D341Med (cell line): ENCODE measurements around the gene PLXNA4.
A peak's percentile ranks its signal among the peaks of the same experiment; 100 is the strongest.

Experiments used
- DNase-seq: peaks from one replicate; pipeline ENCODE4 v3.0.0; 2012; ENCODE audit warnings: low spot score

The PLXNA4 gene

GRCh38 chr7:132261327-132262159, 314.7 kb downstream of the PLXNA4 start:
- no peak for DNase-seq

DNA sequence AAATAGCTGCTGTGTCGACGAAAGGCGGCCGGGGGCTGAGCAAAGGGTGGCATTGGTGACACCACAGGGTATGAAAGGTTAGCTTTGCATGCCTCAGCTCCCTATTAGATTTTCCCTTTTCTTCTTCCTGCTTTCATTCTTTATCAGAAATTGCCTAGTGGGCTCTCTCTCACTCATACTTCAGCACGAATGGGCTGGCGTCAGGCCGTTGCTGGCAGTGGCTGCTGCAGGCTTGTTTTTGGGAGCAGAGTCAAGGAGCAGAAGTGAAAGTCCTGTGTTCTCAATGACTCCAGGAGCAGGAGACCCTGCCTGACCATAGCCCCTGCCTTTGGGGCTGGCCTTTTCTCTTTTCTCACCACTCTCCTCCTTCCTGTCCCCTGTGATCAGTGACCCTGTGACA, 318.0 kb downstream of the PLXNA4 start:
- no peak for DNase-seq

DNA sequence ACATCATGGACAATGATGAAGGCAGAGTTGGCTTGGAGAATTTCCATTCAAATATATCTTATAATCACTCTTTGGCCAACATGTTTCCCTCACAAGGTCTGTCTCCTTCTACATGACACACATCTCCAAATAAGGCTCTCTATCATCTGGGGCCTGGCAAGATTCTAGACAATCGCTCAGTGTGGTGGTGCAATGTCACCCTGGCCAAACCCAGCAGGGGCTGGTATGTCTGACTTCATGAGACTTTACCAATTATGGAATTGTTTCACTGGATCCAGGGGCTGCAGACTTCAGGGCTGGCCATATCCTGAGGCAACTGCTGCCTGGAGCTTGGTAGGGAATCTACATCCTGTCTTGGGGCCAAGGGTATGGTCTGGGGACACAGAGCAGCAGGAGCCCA, 319.0 kb downstream of the PLXNA4 start:
- no peak for DNase-seq

GRCh38 chr7:132256721-132257212, 319.5 kb downstream of the PLXNA4 start:
- DNase-seq, result no peak

DNA sequence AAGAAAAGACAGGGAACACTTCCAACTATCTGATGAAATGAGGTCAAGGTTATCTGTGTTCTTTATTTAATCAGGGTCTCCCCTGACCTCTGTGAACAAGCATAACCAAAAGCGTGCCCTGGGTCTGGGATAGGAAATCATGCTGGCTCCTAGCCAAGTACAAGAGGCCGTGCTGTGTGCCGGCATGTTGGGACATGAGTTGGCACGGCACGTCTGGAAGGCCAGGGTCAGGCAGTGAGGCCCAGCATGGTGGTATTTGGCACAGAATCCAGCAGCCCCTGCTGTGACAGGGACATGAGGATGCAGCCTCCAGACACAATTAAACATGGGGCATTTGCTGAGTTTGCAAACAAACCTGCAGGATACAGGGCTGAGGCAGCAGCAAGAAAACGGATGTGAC, 320.4 kb downstream of the PLXNA4 start:
- no peak for DNase-seq

DNA sequence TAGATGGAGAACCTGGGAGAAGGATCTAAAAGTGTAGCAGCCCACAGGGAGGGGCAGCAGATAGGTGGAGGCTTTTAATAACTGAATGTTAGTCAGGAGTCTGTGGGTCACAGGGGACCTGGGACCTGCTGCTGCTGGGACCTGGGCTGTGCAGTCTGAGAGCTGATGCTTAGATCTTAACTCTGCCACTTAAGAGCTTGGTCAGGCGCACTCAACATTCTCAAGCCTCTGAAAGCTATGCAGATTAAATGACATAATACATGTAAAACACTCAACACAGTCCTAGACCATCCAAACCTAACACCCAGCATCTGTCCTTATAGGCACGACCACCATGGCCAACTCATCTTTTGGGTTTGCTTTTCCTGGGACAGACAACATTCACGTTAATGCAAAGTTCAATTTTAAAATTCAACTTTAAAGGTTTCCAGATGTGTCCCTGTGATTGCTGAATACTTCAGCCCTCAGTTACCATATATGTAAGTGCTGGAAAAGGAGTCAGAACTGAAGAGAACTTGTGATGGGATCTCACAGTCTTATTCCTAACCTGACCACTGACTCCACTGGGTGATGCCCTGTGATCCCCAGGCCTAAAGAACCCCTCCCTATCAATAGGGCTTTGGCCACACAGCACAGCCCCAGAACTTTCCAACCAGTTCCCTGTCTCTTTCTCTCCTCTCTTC, 321.0 kb downstream of the PLXNA4 start:
- DNase-seq, result no peak

- no peak for DNase-seq
Measured at GRCh38 chr7:132254455-132254854, 321.8 kb downstream of the PLXNA4 start.

DNA sequence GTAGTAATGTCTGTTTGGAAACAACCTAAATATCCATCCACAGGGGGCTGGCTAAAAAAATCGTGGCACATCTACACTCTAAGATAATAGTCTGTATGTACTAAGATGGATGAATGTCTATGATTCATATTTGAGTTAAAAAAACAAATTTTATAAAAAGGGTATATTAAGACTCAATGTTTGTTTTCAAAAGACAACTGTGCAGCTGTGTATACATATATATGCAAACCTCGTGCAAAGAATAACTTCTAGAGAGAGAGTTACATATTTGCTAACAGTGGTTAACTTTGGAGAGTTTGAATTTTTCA, 323.5 kb downstream of the PLXNA4 start:
- no peak for DNase-seq

GRCh38 chr7:132251327-132251659, 325.0 kb downstream of the PLXNA4 start:
- no peak for DNase-seq

GRCh38 chr7:132250480-132251326, 325.6 kb downstream of the PLXNA4 start:
- DNase-seq, result peak; percentile 45

GRCh38 chr7:132249256-132249971, 326.9 kb downstream of the PLXNA4 start:
- DNase-seq, result peak; percentile 74

DNA sequence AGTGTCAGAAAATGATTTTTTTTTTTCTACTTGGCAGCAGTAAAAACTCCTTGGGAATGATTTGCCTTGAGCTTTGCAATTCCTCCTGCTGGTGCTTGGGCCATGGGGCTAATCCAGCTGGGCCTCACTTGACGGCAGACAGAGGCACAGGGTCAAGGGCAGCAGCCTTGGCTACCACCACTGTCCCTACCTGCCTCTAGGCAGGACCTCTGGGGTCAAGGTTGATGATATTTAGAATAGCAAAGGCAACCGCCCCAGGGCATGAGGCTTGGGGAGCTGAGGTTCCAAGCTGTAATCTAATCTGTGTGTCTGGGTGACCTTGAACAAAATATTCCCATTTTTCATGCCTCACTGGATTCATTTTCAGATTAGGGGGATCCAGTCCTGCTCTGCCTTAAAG, 327.4 kb downstream of the PLXNA4 start:
- no peak for DNase-seq

DNA sequence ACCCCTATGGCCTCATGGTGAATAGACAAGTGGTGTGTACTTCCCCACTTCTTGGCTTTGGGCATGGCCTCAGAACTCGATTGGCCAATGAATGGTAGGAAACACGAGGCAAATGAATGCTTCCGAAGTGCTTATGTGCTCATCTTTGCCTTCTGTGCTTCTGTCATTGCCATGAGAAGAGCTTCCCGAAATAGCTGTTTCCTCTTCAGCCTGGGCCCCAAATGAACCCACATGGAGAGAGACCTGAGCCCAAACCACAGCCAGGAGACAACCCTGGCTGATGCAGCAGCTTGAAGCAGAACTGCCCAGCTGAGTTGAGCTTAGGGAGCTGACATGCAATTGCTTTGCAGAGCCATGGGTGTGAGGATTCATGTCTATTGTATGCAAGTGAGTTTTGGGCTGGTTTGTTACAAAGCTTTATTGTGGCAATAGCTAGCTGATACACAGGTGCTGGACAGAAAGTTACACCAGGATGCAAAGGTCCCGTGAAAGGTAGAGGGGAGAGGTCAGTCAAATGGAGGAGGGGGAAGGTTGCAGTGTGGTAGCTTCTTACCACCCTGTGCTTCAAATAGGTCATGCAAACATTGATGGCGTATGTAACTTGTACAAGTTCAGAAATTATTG, 328.2 kb downstream of the PLXNA4 start:
- DNase-seq, result no peak

GRCh38 chr7:132246591-132246990, 329.7 kb downstream of the PLXNA4 start:
- DNase-seq, result no peak

DNA sequence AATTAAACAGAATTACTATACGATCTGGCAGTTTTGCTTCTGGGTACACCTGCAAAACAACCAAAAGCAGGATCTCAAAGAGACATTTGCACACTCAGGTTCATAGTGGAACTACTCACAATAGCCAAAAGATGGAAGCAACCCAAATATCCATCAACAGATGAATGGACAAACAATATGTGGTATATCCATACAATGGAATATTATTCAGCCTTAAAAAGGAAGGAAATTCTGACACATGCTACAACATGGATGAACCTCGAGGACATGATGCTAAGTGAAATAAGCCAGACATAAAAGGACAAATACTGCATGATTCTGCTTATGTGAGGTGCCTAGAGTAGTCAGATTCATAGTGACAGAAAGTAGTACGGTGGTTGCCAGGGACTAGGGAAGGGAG, 330.7 kb downstream of the PLXNA4 start:
- DNase-seq, result no peak

- no peak for DNase-seq
Measured at GRCh38 chr7:132244903-132245480, 331.3 kb downstream of the PLXNA4 start.

GRCh38 chr7:132243463-132243862, 332.8 kb downstream of the PLXNA4 start:
- DNase-seq, result no peak

DNA sequence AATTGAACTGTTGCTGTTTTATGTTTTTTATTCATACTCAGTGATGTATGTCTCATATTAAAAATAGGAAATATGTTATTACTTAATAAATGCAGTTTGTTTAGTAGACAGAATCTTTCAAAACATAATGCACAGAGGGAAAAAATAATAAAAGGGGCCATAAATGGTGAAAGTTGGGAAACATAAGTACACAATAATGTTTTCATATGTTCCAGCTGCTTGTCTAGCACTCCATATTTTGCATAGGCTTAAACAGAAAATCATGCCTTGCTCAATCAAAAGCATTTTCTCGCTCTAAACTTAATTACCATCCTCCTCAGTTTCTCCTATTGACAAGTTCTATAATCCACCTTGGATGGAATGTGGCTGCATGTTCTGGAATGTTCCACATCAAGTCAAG, 333.2 kb downstream of the PLXNA4 start:
- no peak for DNase-seq

- no peak for DNase-seq
Measured at GRCh38 chr7:132242192-132242812, 334.0 kb downstream of the PLXNA4 start.

DNA sequence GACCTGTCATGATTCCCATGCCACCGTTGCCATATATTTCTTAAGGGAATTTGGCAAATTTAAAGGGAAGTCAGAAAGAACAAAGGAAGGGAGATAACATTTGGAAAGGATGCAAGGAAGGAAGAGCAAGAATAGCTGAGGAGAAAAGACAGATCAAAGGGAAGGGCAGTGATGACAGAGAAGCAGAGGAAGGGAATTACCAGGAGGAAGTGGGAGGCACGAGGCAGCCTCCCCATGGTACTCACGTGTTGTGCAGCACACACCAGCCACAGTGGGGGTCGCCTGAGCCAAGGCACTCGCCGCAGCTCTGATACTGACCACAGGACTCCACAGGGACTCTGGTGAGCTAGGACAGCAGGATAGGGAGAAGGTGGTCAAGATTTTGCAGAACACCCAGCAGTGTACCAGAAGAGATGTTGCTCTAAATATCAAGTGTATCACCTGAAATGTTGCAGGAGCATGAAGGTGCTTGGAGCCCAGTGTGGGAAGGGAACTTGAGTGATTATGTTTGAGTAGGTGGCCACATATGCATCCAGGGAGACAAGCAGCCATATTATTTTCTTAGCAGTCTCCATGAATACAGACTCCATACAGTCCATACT, 335.3 kb downstream of the PLXNA4 start:
- DNase-seq, result no peak
